ENCODE results near the gene NSMF. TPM values are rescaled to one million over a fixed set of nuclear protein-coding genes. Genes with fewer than 3 reads are reported as not detected.

The NSMF gene
- total RNA-seq, 2 donors from 2014 or later, result 20.0 to 28.5 TPM

GRCh38 chr9:137497921-137498719 is 39.0 kb upstream of the NSMF start:
- H3K9me3 Mint-ChIP-seq, result no peaks in the 10 kb centered on the region
- peaks cover 1 to 8% of the 10 kb centered on the region in 2 donors for H3K36me3 Mint-ChIP-seq (ENCODE audit: insufficient read depth in 2 of 2)
- H3K4me1 Mint-ChIP-seq (ENCODE audit: low read depth), result peaks cover 8% of the 10 kb centered on the region
- H3K27ac Mint-ChIP-seq, result no peak overlapping the region
- H3K4me3 Mint-ChIP-seq, result no peak overlapping the region
- ATAC-seq (replicated peaks in 1 of 2) (no peak), DNase-seq (no peak)
- H3K27me3 Mint-ChIP-seq (ENCODE audit: low read depth), result no peaks in the 10 kb centered on the region

- Mint-ChIP-seq H3K27ac (no peak overlapping the region), H3K9me3 (no peaks in the 10 kb centered on the region), H3K36me3 (ENCODE audit: insufficient read depth in 2 of 2) (peaks cover 0 to 2% of the 10 kb centered on the region in 2 donors), H3K27me3 (ENCODE audit: low read depth) (no peaks in the 10 kb centered on the region), H3K4me1 (ENCODE audit: low read depth) (no peaks in the 10 kb centered on the region), H3K4me3 (no peak overlapping the region)
- no peak for DNase-seq
- ATAC-seq (replicated peaks in 1 of 2), result no peak
Observed at GRCh38 chr9:137496601-137497375, 37.7 kb upstream of the NSMF start.

GRCh38 chr9:137494550-137495351 is 35.6 kb upstream of the NSMF start:
- Mint-ChIP-seq H3K27me3 (ENCODE audit: low read depth) (no peaks in the 10 kb centered on the region), H3K27ac (no peak overlapping the region), H3K9me3 (no peaks in the 10 kb centered on the region), H3K4me3 (no peak overlapping the region), H3K36me3 (ENCODE audit: insufficient read depth in 2 of 2) (no peaks in the 10 kb centered on the region), H3K4me1 (ENCODE audit: low read depth) (no peaks in the 10 kb centered on the region)
- DNase-seq, result no peak
- no peak for ATAC-seq (replicated peaks in 1 of 2)

GRCh38 chr9:137494104-137494544 is 35.0 kb upstream of the NSMF start:
- ATAC-seq (replicated peaks in 1 of 2), result no peak
- Mint-ChIP-seq H3K4me3 (no peak overlapping the region), H3K36me3 (ENCODE audit: insufficient read depth in 2 of 2) (no peaks in the 10 kb centered on the region), H3K9me3 (no peaks in the 10 kb centered on the region), H3K4me1 (ENCODE audit: low read depth) (no peaks in the 10 kb centered on the region), H3K27me3 (ENCODE audit: low read depth) (no peaks in the 10 kb centered on the region), H3K27ac (no peak overlapping the region)
- no peak for DNase-seq

- H3K27ac Mint-ChIP-seq, result no peak overlapping the region
- H3K36me3 Mint-ChIP-seq (ENCODE audit: insufficient read depth in 2 of 2), result no peaks in the 10 kb centered on the region
- no peak overlapping the region for H3K4me3 Mint-ChIP-seq
- no peaks in the 10 kb centered on the region for H3K4me1 Mint-ChIP-seq (ENCODE audit: low read depth)
- no peak for ATAC-seq (replicated peaks in 1 of 2)
- no peak for DNase-seq
- H3K9me3 Mint-ChIP-seq, result no peaks in the 10 kb centered on the region
- no peaks in the 10 kb centered on the region for H3K27me3 Mint-ChIP-seq (ENCODE audit: low read depth)
Observed at GRCh38 chr9:137493364-137494103, 34.4 kb upstream of the NSMF start.

- Mint-ChIP-seq H3K27ac (no peak overlapping the region), H3K9me3 (no peaks in the 10 kb centered on the region), H3K27me3 (ENCODE audit: low read depth) (no peaks in the 10 kb centered on the region), H3K4me1 (ENCODE audit: low read depth) (no peaks in the 10 kb centered on the region), H3K4me3 (no peak overlapping the region), H3K36me3 (ENCODE audit: insufficient read depth in 2 of 2) (no peaks in the 10 kb centered on the region)
- DNase-seq, result peak; percentile 12 to 31
- ATAC-seq (replicated peaks in 1 of 2), result peak; percentile 84 to 87
Observed at GRCh38 chr9:137492464-137493363, 33.6 kb upstream of the NSMF start.

GRCh38 chr9:137491735-137492432 is 32.8 kb upstream of the NSMF start:
- no peaks in the 10 kb centered on the region for H3K9me3 Mint-ChIP-seq
- H3K27ac Mint-ChIP-seq, result no peak overlapping the region
- H3K4me3 Mint-ChIP-seq, result no peak overlapping the region
- no peaks in the 10 kb centered on the region for H3K36me3 Mint-ChIP-seq (ENCODE audit: insufficient read depth in 2 of 2)
- H3K4me1 Mint-ChIP-seq (ENCODE audit: low read depth), result no peaks in the 10 kb centered on the region
- ATAC-seq (replicated peaks in 1 of 2) (no peak), DNase-seq (no peak)
- no peaks in the 10 kb centered on the region for H3K27me3 Mint-ChIP-seq (ENCODE audit: low read depth)

- Mint-ChIP-seq H3K4me3 (peak overlapping the region in 1 of 2 donors; percentile 7), H3K27me3 (ENCODE audit: low read depth) (no peaks in the 10 kb centered on the region), H3K27ac (no peak overlapping the region), H3K9me3 (no peaks in the 10 kb centered on the region), H3K36me3 (ENCODE audit: insufficient read depth in 2 of 2) (no peaks in the 10 kb centered on the region), H3K4me1 (ENCODE audit: low read depth) (no peaks in the 10 kb centered on the region)
- ATAC-seq (replicated peaks in 1 of 2) (no peak), DNase-seq (no peak)
Observed at GRCh38 chr9:137490532-137491186, 31.5 kb upstream of the NSMF start.

GRCh38 chr9:137488906-137489305 is 29.8 kb upstream of the NSMF start:
- Mint-ChIP-seq H3K4me1 (ENCODE audit: low read depth) (no peaks in the 10 kb centered on the region), H3K9me3 (no peaks in the 10 kb centered on the region), H3K4me3 (no peak overlapping the region), H3K27ac (no peak overlapping the region), H3K36me3 (ENCODE audit: insufficient read depth in 2 of 2) (no peaks in the 10 kb centered on the region), H3K27me3 (ENCODE audit: low read depth) (no peaks in the 10 kb centered on the region)
- DNase-seq, result no peak
- no peak for ATAC-seq (replicated peaks in 1 of 2)

- Mint-ChIP-seq H3K27ac (no peak overlapping the region), H3K4me3 (no peak overlapping the region), H3K36me3 (ENCODE audit: insufficient read depth in 2 of 2) (no peaks in the 10 kb centered on the region), H3K9me3 (no peaks in the 10 kb centered on the region), H3K27me3 (ENCODE audit: low read depth) (no peaks in the 10 kb centered on the region), H3K4me1 (ENCODE audit: low read depth) (no peaks in the 10 kb centered on the region)
- ATAC-seq (replicated peaks in 1 of 2) (no peak), DNase-seq (no peak)
Observed at GRCh38 chr9:137488327-137488653, 29.2 kb upstream of the NSMF start.

Measured in activated T-cell treated with anti-CD3 and anti-CD28 coated beads, Interleukin-2, amount 50 U/mL, for 72 hours (primary cell).